ENCODE data around the gene MINDY3. TPM values are rescaled to one million over a fixed set of nuclear protein-coding genes. Genes with fewer than 3 reads are reported as not detected.

Gene MINDY3
- total RNA-seq, 1 experiment from 2014 or later: 10.4 TPM

GRCh38 chr10:15856328-15857015, 3.8 kb downstream of the MINDY3 start:
- Histone ChIP-seq H3K36me3 (ENCODE audit: control insufficient read depth, insufficient read depth, low read length) (no peaks in the 10 kb centered on the region), H3K4me1 (ENCODE audit: control insufficient read depth, insufficient read depth, low read length) (peaks cover 18% of the 10 kb centered on the region), H3K4me3 (ENCODE audit: low read depth in 2 of 2, low read length in 2 of 2) (no peak overlapping the region), H3K27ac (ENCODE audit: low read length) (no peak overlapping the region), H3K9me3 (ENCODE audit: control insufficient read depth, insufficient read depth, low read depth, low read length) (peaks cover 3% of the 10 kb centered on the region; the same call in 1 of the 2 replicates), H3K27me3 (ENCODE audit: control insufficient read depth, insufficient read depth, low read length) (no peaks in the 10 kb centered on the region)
- no peak for ATAC-seq
- CTCF ChIA-PET: no interaction called here
- POLR2A ChIA-PET: interaction anchor here (0.7 kb wide), 1 partner anchor 961 kb away, joined by 4 read pairs; the partner anchor contains the start of gene RSU1
- no peak for TF ChIP-seq POLR2AphosphoS5 (IDR thresholded peaks at IDR 0.05; ENCODE audit: low read depth, low read length)
- TF ChIP-seq REST (IDR thresholded peaks at IDR 0.05; ENCODE audit: insufficient read depth in 1 of 2, low read depth in 2 of 2, low read length in 1 of 2): no peak
- TF ChIP-seq CTCF (IDR thresholded peaks at IDR 0.05): no peak
- no peak for TF ChIP-seq TCF7L2 (IDR thresholded peaks at IDR 0.05; ENCODE audit: low read depth, low read length)
- TF ChIP-seq SIN3A (IDR thresholded peaks at IDR 0.05; ENCODE audit: borderline replicate concordance, insufficient read depth, low read depth, low read length): no peak
- in situ Hi-C loops (cut with HindIII; ENCODE audit: low pct_unique_long_range_greater_than_20kb, low sequenced_read_pairs) (no loop called here), intact Hi-C loops (cut with micrococcal nuclease; ENCODE audit: unreplicated experiment) (no loop called here)
- no peak for DNase-seq (ENCODE audit: low read depth, low spot score)
- BruUV-seq (replicated peaks): no TSS peak

GRCh38 chr10:15853800-15854199, 6.5 kb downstream of the MINDY3 start:
- Histone ChIP-seq H3K4me3 (ENCODE audit: low read depth in 2 of 2, low read length in 2 of 2) (no peak overlapping the region), H3K27ac (ENCODE audit: low read length) (no peak overlapping the region), H3K36me3 (ENCODE audit: control insufficient read depth, insufficient read depth, low read length) (no peaks in the 10 kb centered on the region), H3K4me1 (ENCODE audit: control insufficient read depth, insufficient read depth, low read length) (peaks cover 15% of the 10 kb centered on the region), H3K27me3 (ENCODE audit: control insufficient read depth, insufficient read depth, low read length) (no peaks in the 10 kb centered on the region), H3K9me3 (ENCODE audit: control insufficient read depth, insufficient read depth, low read depth, low read length) (no peaks in the 10 kb centered on the region)
- ChIA-PET CTCF (no interaction called here), POLR2A (no interaction called here)
- TF ChIP-seq CTCF (IDR thresholded peaks at IDR 0.05) (no peak), SIN3A (IDR thresholded peaks at IDR 0.05; ENCODE audit: borderline replicate concordance, insufficient read depth, low read depth, low read length) (no peak), REST (IDR thresholded peaks at IDR 0.05; ENCODE audit: insufficient read depth in 1 of 2, low read depth in 2 of 2, low read length in 1 of 2) (no peak), POLR2AphosphoS5 (IDR thresholded peaks at IDR 0.05; ENCODE audit: low read depth, low read length) (no peak), TCF7L2 (IDR thresholded peaks at IDR 0.05; ENCODE audit: low read depth, low read length) (no peak)
- intact Hi-C loops (cut with micrococcal nuclease; ENCODE audit: unreplicated experiment) (no loop called here), in situ Hi-C loops (cut with HindIII; ENCODE audit: low pct_unique_long_range_greater_than_20kb, low sequenced_read_pairs) (no loop called here)
- ATAC-seq (no peak), DNase-seq (ENCODE audit: low read depth, low spot score) (no peak)
- BruUV-seq (replicated peaks): no TSS peak

Data from Panc1 (cell line).